GM19023 (cell line): Measurements from ENCODE around the gene NCKAP1.
"Not testable (repeated sequence)": the region's sequence is repeated elsewhere in the genome, so short reads cannot be mapped to it uniquely, and the experiment has no call there.

Source experiments
- ATAC-seq: cut with Tn5 transposase; IDR thresholded peaks from one replicate; pipeline ENCODE4 v1.9.1; 2021; ENCODE audit warnings: mild to moderate bottlenecking, moderate library complexity; ENCODE audit not compliant: unreplicated experiment

The NCKAP1 gene

GRCh38 chr2:182913064-182913463, 125.2 kb downstream of the NCKAP1 start:
- ATAC-seq, result no peak

GRCh38 chr2:182912518-182912915, 125.7 kb downstream of the NCKAP1 start:
- no peak for ATAC-seq

DNA sequence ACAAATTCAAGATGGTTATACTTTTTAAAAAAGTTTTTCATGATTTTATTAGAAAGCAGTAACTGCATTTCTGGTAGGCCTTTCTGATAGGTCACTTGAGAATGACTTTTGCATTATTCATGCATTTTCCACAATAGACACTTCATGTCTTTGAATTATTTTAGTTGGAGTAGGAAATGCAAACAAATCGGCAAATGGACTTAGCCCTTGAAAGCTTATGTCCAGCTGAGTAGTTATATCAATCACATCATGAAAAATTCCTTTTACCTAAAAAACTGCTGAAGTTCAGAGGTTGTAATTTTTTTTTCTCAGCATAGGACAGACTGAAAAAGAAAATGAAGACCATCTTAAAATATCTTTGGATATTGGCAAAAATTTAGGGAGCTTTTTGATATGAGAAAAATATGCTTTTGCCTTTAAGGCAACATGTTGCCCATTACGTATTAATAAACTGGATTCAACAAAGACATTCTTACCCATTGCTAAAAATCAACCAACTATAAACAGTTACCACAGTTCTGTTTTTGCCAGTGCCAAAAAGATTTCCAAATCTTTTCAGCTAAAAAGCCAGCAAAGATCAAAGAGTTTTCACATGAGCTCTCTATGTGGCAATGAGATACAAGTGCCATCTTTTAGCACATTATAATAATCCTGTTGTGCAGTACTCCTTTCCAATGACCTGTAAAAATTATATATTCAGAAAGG, 126.3 kb downstream of the NCKAP1 start:
- ATAC-seq, result no peak

- no peak for ATAC-seq
Measured at GRCh38 chr2:182910965-182911364, 127.3 kb downstream of the NCKAP1 start.

GRCh38 chr2:182907081-182907830, 131.0 kb downstream of the NCKAP1 start:
- ATAC-seq, result no peak

- ATAC-seq, result no peak
Measured at GRCh38 chr2:182906454-182906853, 131.8 kb downstream of the NCKAP1 start.

- ATAC-seq, result no peak
Measured at GRCh38 chr2:182904844-182905243, 133.4 kb downstream of the NCKAP1 start.

DNA sequence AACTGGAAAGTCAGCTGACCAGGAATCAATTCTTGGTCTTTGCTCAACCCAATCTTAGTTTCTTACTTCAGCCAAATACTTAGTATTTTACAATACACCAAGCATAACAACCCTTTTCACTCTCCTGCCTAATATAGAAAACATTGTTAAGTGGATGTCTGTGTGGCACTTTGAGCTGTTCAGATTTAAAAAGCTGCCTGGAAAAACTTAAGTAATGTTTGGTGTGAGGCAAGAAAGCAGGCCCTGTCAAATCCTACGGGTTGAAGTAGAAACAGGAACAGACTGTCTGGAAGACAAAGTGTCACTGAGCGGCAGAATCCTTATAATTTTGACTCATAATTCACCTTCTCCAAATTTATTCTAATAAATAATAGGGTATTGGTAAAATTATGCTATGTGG, 134.7 kb downstream of the NCKAP1 start:
- ATAC-seq, result no peak

DNA sequence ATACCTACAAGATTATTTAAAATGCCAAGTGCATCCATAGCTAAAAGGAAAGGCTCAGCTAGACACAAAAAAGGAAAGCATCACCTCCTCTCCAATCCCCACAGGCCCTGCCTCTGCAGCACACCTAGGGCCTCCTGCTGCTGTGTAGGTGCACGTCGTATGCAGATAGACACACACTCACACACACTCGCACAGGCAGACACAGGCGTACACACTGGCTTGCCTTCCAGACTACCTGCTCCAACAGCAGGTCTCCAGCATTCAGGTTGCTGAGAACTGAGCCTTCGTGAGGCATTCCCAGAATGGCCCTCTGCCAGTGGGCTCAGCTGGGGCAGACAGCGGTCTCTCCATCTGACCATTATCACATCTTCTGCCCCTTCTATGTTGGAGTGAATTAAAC, 136.5 kb downstream of the NCKAP1 start:
- ATAC-seq, result no peak

DNA sequence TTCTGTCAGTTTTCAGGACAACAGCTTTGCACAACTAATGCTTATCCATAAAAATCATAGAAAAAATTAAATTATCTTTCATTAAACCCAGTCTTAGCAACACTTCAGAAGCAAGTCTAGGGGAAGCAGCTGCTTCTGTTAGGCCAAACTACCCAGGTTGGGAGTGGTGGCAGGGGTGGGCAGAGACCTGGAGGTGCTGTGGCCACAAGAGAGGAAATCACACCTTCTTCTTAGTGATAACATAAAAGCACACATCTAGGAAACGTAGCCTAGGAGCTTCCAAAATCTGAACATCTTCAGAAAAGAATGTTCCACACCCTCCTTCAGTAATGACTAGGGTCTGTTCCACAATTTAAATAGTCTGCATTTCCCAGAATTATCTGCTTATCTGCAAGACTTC, 139.5 kb downstream of the NCKAP1 start:
- ATAC-seq, result no peak

GRCh38 chr2:182897137-182897536, 141.1 kb downstream of the NCKAP1 start:
- ATAC-seq, result no peak

DNA sequence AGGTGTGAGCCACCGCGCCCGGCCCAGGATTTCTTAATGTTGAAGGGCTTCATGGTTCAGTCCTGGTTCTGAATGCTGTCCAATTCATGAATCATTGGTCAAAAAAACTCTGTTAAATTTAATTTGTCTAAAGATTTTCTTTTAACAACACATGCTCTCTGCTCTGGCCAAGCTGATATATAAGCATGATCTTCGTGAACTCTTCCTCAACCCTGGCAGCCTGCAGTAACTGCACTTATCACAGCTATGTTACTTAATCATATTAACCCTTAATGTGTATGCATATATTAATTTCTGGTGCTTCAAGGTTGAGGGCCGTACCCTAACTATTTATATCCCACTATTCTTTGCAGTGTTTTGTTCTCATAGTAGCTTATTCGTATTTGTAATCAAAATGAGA, 142.5 kb downstream of the NCKAP1 start:
- no peak for ATAC-seq

DNA sequence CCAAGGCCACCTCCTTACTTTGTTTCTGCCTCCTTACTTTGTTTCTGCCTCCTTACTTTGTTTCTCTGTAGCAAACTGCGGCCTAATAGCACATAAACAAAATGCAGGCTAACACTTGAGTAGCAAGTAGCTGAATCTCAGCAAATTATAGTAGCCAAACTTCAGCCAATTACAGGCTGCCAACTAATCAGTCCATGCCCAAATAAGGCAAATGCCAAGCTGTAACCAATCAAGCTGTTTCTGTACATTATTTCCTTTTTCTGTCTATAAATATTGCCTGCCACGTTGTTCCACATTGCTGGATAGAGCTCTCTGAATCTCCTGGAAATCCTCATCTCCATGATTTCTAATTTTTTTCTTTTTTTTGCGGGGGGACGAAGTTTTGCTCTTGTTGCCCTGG, 143.1 kb downstream of the NCKAP1 start:
- no peak for ATAC-seq

DNA sequence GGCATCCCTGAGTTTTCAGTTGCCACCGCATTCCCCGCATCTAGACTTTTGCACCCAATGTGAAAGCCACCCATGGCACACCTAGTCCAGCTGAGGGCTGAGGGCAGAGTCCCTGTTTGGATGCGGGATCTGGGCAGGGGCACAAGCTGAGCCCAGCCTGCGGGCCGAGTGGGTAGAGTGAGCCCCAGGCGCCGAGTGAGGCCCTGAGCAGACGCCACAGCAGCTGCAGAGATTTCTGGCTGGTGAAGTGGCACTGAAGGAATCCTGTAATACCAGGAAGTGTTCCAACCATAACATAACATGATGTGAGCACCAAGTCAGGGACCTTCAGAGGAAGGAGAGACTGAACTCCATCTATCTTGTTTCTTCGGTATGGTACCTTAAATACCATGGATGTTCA, 144.1 kb downstream of the NCKAP1 start:
- no peak for ATAC-seq

GRCh38 chr2:182893666-182894065, 144.6 kb downstream of the NCKAP1 start:
- no peak for ATAC-seq

DNA sequence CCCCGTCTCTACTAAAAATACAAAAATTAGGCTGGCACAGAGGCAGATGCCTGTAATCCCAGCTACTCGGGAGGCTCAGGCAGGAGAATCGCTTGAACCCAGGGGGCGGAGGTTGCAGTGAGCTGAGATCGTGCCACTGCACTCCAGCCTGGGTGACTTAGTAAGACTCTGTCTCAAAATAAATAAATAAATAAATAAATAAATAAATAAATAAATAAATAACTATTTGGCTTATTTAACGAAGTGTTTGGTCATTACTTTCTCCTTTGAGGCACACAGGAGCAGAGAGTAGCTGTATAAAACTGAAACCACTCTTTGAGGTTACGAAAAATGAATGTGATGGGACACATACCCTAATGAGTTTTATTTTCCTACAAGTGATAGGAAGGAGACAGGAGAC, 145.2 kb downstream of the NCKAP1 start:
- ATAC-seq, result not testable (repeated sequence)

DNA sequence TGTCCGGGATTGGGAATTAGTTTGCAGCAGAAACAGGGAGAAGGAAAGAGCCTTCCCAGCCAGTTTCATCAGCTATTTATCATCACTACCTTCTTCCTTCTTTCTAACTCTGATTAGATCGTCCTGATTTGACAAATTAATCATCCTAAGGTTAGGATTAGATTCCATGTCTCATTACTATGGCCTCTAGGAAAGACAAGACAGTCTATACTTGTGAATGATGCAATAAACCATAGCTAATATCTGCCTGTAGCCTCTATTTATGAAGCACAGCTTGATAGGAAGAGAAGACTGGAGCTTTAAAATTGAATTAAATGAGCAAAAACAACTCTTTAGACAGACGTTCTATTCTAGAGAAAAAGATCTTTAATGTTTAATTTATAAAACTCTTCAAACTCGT, 146.6 kb downstream of the NCKAP1 start:
- no peak for ATAC-seq

GRCh38 chr2:182890773-182891378, 147.4 kb downstream of the NCKAP1 start:
- no peak for ATAC-seq

- no peak for ATAC-seq
Measured at GRCh38 chr2:182890305-182890704, 148.0 kb downstream of the NCKAP1 start.

GRCh38 chr2:182887753-182888415, 150.4 kb downstream of the NCKAP1 start:
- no peak for ATAC-seq

DNA sequence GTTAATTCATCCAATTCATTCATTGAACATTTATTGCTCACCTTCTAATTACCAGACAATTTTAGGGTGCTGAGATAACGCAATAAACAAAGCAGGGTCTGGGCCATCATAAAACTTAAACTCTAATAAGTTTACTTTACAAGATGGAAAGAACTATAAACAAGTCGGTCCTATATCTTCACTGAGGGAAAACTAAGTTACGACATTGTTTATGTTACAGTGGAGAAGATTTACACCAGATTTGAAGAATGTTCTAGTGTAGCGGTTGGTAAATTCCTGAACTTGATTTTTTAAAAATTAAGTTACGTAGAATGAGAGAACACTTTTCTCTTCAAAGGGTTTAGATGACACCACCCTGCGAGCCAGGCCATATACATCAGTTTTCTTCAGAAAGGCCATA, 151.2 kb downstream of the NCKAP1 start:
- ATAC-seq, result no peak

GRCh38 chr2:182885771-182886170, 152.5 kb downstream of the NCKAP1 start:
- ATAC-seq, result no peak
